Measurements from ENCODE around the gene USP40. TPM values are rescaled to one million over a fixed set of nuclear protein-coding genes. Genes with fewer than 3 reads are reported as not detected.

Gene USP40
- total and polyA plus RNA-seq, 2 experiments from 2014 or later, result 20.4 to 25.9 TPM

- 98% methylated on average over 22 of the region's 22 CpGs for WGBS (ENCODE audit: low lambda C conversion rate, missing lambda C conversion rate)
Observed at GRCh38 chr2:233468047-233468740, 98.4 kb downstream of the USP40 start.

GRCh38 chr2:233466991-233467603 is 99.5 kb downstream of the USP40 start:
- no peaks in the 10 kb centered on the region for H3K36me3 ChIP-seq (replicated peaks; ENCODE audit: insufficient read depth, low read depth)

More at GRCh38 chr2:233468047-233468740, 98.4 kb downstream of the USP40 start:
- Histone ChIP-seq H3K9me2 (replicated peaks; ENCODE audit: insufficient read depth) (no peaks in the 10 kb centered on the region), H3K27ac (no peak overlapping the region), H3K27me3 (no peaks in the 10 kb centered on the region), H3K4me2 (no peak overlapping the region), H2AFZ (no peak overlapping the region), H3K4me3 (no peak overlapping the region), H4K20me1 (ENCODE audit: insufficient read depth, poor library complexity, severe bottlenecking) (no peaks in the 10 kb centered on the region), H3K4me1 (ENCODE audit: insufficient read depth) (no peaks in the 10 kb centered on the region), H3K36me3 (replicated peaks; ENCODE audit: insufficient read depth, low read depth) (no peaks in the 10 kb centered on the region), H3K9me3 (ENCODE audit: low read depth) (no peaks in the 10 kb centered on the region), H3K79me2 (no peaks in the 10 kb centered on the region)
- TF ChIP-seq CTCF (IDR thresholded peaks at IDR 0.05; ENCODE audit: poor library complexity) (no peak), EZH2 (IDR thresholded peaks at IDR 0.05; ENCODE audit: borderline replicate concordance) (no peak), EZH2phosphoT487 (IDR thresholded peaks at IDR 0.05; ENCODE audit: low read depth, severe bottlenecking, unreplicated experiment) (no peak)
- no peak for DNase-seq (ENCODE audit: low spot score)

DNA sequence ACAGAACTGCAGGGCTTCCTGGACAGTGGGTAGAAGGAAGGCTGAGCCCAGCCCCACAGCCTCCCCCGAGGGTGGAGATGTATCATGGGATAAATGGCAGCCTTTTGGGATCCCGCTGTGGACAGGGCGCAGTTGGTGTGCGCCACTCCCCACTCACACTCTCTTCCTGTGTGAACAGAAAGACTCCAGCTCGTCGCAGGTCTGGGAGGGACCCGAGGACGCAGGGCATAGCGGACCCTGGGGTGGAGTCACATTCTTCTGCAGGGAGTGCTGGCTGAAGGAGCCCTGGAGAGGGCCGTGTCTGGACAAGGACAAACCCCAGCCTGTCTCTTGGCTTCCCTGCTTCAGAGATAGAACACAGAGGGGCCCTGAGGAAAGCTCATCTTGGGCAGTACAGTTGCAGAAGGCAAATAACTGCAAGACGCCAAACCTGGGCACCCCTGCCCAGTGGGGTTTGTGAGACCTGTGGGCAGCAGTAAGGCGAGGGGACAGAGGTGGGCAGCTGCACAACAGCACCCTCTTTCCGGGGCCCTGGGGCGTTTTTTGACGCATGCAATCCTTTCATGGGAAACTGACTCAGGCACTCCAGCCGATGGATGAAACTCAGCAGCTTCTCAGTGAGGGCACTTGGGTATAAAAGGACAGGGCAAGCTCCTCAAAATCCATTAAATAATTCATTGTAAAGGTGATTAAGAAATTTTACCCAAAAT is 101.9 kb downstream of the USP40 start:
- DNase-seq (ENCODE audit: low spot score), result no peak
- 87% methylated on average over 16 of the region's 16 CpGs for WGBS (ENCODE audit: low lambda C conversion rate, missing lambda C conversion rate)
- no peak overlapping the region for H3K4me3 ChIP-seq
- H3K4me1 ChIP-seq (ENCODE audit: insufficient read depth), result no peaks in the 10 kb centered on the region
- H3K79me2 ChIP-seq, result no peaks in the 10 kb centered on the region
- H3K27me3 ChIP-seq, result no peaks in the 10 kb centered on the region
- no peak overlapping the region for H3K27ac ChIP-seq
- H3K4me2 ChIP-seq, result no peak overlapping the region
- no peaks in the 10 kb centered on the region for H3K9me2 ChIP-seq (replicated peaks; ENCODE audit: insufficient read depth)
- no peaks in the 10 kb centered on the region for H3K36me3 ChIP-seq (replicated peaks; ENCODE audit: insufficient read depth, low read depth)
- no peaks in the 10 kb centered on the region for H3K9me3 ChIP-seq (ENCODE audit: low read depth)
- no peaks in the 10 kb centered on the region for H4K20me1 ChIP-seq (ENCODE audit: insufficient read depth, poor library complexity, severe bottlenecking)
- H2AFZ ChIP-seq, result no peak overlapping the region
- no peak for TF ChIP-seq CTCF (IDR thresholded peaks at IDR 0.05; ENCODE audit: poor library complexity)
- TF ChIP-seq EZH2phosphoT487 (IDR thresholded peaks at IDR 0.05; ENCODE audit: low read depth, severe bottlenecking, unreplicated experiment), result no peak
- no peak for TF ChIP-seq EZH2 (IDR thresholded peaks at IDR 0.05; ENCODE audit: borderline replicate concordance)

More at GRCh38 chr2:233466991-233467603, 99.5 kb downstream of the USP40 start:
- H3K9me2 ChIP-seq (replicated peaks; ENCODE audit: insufficient read depth), result no peaks in the 10 kb centered on the region
- no peaks in the 10 kb centered on the region for H4K20me1 ChIP-seq (ENCODE audit: insufficient read depth, poor library complexity, severe bottlenecking)
- WGBS (ENCODE audit: low lambda C conversion rate, missing lambda C conversion rate), result 96% methylated on average over 20 of the region's 20 CpGs
- no peak overlapping the region for H3K4me3 ChIP-seq
- no peak for DNase-seq (ENCODE audit: low spot score)
- H3K27me3 ChIP-seq, result no peaks in the 10 kb centered on the region
- TF ChIP-seq EZH2phosphoT487 (IDR thresholded peaks at IDR 0.05; ENCODE audit: low read depth, severe bottlenecking, unreplicated experiment) (no peak), CTCF (IDR thresholded peaks at IDR 0.05; ENCODE audit: poor library complexity) (no peak), EZH2 (IDR thresholded peaks at IDR 0.05; ENCODE audit: borderline replicate concordance) (no peak)
- H3K4me2 ChIP-seq, result no peak overlapping the region
- H3K79me2 ChIP-seq, result no peaks in the 10 kb centered on the region
- no peak overlapping the region for H3K27ac ChIP-seq
- H3K9me3 ChIP-seq (ENCODE audit: low read depth), result no peaks in the 10 kb centered on the region
- no peak overlapping the region for H2AFZ ChIP-seq
- no peaks in the 10 kb centered on the region for H3K4me1 ChIP-seq (ENCODE audit: insufficient read depth)
